Stimulated activated CD4-positive, alpha-beta T cell treated with anti-CD3 and anti-CD28 coated beads, Interleukin-1b, Interleukin-23, amount 100 ng/mL, for 1 hour (primary cell): ENCODE data around the gene CD19.
"Not testable (repeated sequence)": the region's sequence is repeated elsewhere in the genome, so short reads cannot be mapped to it uniquely, and the experiment has no call there.

Experiments
- DNase-seq, 2 donors: peaks; one replicate each; pipeline ENCODE4 v3.0.0-alpha.2; 2020; ENCODE audit warnings: low read depth in 2 of 2

CD19 gene

DNA sequence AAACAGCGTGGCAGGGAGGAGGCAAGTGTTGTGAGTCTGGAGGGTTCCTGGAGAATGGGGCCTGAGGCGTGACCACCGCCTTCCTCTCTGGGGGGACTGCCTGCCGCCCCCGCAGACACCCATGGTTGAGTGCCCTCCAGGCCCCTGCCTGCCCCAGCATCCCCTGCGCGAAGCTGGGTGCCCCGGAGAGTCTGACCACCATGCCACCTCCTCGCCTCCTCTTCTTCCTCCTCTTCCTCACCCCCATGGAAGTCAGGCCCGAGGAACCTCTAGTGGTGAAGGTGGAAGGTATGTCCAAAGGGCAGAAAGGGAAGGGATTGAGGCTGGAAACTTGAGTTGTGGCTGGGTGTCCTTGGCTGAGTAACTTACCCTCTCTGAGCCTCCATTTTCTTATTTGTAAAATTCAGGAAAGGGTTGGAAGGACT is at the start of gene CD19:
Gene CD19, plus strand, starts transcription at position 171 of the 425 bp plus-strand sequence. Its CDS starts 30 bp downstream, at position 201.
- DNase-seq, result no peak

GRCh38 chr16:28882551-28883160 is 49.1 kb upstream of the CD19 start:
- DNase-seq, result no peak

DNA sequence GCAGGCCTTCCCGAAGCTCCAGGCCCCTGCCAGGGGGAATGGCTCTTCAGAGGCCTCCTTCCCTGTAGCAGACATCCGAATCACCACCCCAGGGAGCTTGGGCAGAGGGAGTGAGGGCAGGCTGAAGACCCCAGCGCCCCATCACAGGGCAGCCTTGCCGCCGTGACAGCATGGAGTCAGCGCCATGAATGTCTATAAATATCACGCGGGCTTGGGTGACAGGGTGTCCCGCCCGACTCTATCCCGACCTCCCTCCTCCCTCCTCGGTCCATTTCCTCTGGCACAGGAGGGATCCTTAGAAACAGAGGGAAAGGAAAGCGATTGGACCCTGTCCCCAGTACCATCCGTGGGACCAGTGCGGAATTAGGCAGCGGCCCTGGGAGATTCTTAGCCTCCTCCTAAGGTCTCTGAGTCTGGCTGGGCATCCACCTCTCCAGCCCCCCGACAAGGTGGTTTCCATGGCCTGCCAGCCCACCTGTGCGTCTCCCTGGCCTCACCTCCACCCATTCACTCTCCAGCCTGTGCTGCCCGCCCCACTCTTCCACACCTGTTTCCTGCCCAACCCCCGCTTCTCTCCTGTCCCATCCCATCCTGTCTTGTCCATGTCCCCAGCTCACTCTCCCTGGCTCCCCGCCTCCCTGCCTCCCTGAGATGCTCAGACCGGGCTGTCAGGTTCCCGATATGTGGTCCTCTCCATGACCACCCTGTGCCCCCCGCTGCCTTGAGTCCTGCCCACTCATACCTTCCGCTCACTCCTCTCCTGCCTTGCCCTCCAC is 48.4 kb upstream of the CD19 start:
- no peak for DNase-seq

DNA sequence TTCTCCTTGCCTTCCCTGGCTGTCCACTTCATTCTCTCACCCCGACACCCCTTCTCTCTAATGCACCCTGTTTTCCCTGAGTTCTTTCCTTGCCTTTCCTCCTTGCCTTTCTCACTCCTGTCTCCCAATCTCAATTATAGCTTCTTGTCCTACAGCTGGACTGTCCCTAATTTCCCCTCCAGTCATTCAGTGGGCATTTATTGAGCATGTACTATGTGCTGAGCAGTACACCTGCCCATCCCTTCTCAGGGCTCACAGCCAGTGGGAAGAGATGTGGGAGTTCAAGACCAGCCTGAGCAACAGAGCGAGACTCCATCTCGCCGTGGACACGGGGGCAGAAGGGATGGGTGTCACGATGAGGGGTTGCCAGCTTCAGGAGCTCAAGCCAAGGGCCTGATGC is 47.7 kb upstream of the CD19 start:
- DNase-seq, result no peak

DNA sequence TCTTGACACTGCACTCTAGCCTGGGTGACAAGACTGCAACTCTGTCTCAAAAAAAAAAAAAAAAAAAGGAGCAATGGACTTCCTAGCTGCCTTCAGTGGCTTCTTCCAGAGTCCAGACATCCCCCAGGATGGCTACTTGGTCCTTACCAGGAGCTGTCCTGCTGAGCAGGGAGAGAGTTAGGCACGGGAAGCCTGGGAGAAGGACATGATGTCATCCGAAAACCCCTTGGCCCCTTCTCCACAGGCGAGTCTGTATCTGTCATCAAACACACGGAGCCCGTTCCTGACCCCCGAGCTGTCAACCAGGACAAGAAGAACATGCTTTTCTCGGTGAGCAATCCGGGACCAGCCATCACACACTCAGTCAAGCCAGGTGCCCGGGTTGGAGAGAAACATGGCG is 44.8 kb upstream of the CD19 start:
- DNase-seq, result no peak

DNA sequence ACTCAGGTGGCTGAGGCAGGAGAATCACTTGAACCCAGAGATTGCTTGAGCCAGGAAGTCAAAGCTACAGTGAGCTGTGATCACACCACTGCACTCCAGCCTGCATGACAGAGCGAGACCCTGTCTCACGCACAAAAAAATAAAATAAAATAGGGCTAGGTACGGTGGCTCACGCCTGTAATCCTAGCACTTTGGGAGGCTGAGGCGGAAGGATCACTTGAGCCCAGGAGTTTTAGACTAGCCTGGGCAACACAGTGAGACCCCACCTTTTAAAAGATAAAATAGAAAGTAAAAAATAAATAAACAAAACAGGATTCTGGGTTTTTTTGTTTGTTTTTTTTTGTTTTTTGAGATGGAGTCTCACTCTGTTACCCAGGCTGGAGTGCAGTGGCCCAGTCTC is 41.4 kb upstream of the CD19 start:
- not testable (repeated sequence) for DNase-seq

- DNase-seq, result no peak
Observed at GRCh38 chr16:28891964-28892890, 39.5 kb upstream of the CD19 start.

GRCh38 chr16:28893291-28893690 is 38.5 kb upstream of the CD19 start:
- no peak for DNase-seq

DNA sequence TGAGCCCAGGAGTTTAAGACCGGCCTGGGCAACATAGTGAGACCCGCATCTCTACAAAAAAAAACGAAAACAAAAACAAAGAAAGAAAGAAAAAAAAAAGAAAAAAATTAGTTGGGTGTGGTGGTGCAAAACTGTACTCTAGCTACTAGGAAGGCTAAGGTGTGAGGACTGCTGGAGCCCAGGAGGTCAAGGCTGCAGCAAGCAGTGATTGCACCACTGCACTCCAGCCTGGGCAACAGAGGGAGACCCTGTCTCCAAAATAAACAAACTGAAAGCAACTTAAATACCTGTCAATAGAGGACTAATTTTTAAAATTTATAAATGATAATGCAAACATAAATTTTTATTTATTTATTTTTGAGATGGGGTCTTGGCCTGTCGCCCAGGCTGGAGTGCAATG is 36.2 kb upstream of the CD19 start:
- DNase-seq, result no peak

GRCh38 chr16:28897826-28898225 is 33.9 kb upstream of the CD19 start:
- no peak for DNase-seq

GRCh38 chr16:28898266-28898665 is 33.5 kb upstream of the CD19 start:
- DNase-seq, result no peak

GRCh38 chr16:28898942-28899341 is 32.8 kb upstream of the CD19 start:
- DNase-seq, result no peak

GRCh38 chr16:28899882-28900590 is 31.7 kb upstream of the CD19 start:
- no peak for DNase-seq

- no peak for DNase-seq
Observed at GRCh38 chr16:28900601-28901000, 31.2 kb upstream of the CD19 start.

- no peak for DNase-seq
Observed at GRCh38 chr16:28901862-28902261, 29.9 kb upstream of the CD19 start.

- DNase-seq, result no peak
Observed at GRCh38 chr16:28902909-28903308, 28.9 kb upstream of the CD19 start.

DNA sequence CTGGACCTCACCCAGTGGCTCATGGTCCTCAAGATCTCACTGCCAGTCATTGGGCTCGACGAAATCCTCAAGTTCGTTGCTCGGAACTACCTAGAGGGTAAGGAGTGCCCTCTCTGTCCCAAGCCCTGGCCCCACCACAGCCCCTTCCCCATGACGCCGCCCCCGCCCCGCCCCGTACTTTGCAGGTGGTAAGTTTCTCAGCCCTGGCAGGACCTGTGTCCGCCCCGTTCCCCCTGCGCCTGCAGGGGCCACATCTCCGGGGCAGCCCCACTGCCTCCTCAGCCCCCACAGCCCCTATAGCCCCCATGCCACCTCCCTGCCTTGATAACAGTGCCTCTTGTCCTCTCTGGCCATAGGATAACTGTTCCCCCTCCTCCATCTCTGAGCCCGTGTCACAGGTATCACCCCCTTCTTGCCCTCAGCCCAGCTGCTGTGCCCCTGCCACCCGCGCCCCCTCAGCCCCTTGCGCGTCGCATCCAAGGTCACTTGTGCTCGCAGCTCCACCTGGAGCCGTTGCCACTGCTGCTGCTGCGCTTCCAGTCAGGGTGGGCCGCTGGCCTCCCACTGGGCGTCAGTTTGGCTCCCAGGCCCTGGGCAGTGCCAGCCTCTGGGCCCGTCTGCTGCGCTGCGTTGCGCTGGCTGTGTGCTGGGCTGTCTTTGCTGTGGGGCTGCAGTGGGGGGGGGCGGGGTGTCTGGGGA is 28.3 kb upstream of the CD19 start:
- DNase-seq, result no peak

DNA sequence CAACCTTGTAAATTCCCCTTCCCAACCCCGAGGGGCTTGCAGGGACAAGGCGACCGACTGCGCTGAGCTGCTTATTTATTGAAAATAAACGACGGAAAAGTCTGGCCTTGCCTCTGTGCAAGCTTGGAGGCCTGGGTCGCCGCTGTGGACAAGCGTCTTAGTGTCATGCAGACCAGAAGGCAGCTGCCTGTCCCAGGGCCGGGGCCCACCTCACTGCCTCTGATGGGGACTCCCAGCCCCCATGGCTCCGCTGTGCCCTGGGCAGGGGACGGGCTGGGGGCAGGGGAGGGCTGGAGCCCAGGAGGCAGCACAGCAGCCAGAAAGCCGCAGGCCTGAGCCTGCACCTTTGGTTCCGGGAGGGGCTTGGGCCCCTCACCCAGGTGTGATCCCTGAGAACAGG is 27.4 kb upstream of the CD19 start:
- no peak for DNase-seq

- no peak for DNase-seq
Observed at GRCh38 chr16:28904828-28905227, 26.9 kb upstream of the CD19 start.

DNA sequence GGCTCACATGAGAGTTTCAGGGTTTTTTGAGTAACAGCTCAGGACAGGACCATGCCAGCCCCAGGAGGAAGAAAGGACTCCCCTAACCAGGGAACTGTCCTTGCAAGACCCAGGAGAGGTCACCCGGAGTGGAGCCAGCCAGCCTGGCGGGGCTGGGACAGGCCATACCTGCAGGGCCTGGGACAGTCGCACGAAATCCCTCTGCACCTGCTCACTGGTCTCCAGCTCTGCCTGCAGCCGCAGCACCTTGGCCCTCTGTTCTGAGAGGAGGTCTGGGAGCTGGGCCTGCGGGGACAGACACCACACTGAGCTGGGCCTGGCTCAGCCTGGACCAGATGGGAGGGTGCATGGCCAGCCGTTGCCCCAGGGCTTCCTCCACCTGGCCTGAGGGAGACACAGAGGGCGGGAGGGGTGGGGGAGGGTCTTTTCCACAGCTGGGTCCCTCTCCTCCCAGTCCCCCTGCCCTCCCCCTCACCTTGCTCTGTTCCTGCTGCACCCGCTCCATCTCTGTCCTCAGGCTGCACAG is 26.5 kb upstream of the CD19 start:
- DNase-seq, result no peak

GRCh38 chr16:28905800-28906372 is 25.9 kb upstream of the CD19 start:
- DNase-seq, result no peak
